Activated CD4-positive, alpha-beta T cell treated with anti-CD3 and anti-CD28 coated beads for 36 hours (primary cell): Measurements from ENCODE around the gene ALK. TPM values are rescaled to one million over a fixed set of nuclear protein-coding genes. Genes with fewer than 3 reads are reported as not detected.

ENCODE experiments used
- ATAC-seq: fragments of 200-7000 bp; cut with Tn5 transposase; one replicate; pipeline ENCODE4 v1.10.0; 2021; ENCODE audit warnings: mild to moderate bottlenecking, moderate library complexity
- CTCF ChIA-PET: fragments of 350-600 bp; sonication (Branson Sonifier 250); formaldehyde crosslinking; loops from one replicate; lab custom pipeline; 2021; ENCODE audit warnings: antibody characterized with exemption; lab: Charles Lee
- POLR2A ChIA-PET: fragments of 350-600 bp; sonication (Branson Sonifier 250); formaldehyde crosslinking; loops from one replicate; lab custom pipeline; 2021; ENCODE audit warnings: antibody characterized with exemption, inconsistent platforms; lab: Charles Lee
- DNase-seq: peaks from one replicate; pipeline ENCODE4 v3.0.0-alpha.2; 2020
- H3K27ac Mint-ChIP-seq: one replicate; pipeline ENCODE4 v1.8.0; 2021; ENCODE audit warnings: mixed read lengths
- H3K27me3 Mint-ChIP-seq: one replicate; pipeline ENCODE4 v1.8.0; 2021; ENCODE audit warnings: mixed read lengths
- H3K36me3 Mint-ChIP-seq: one replicate; pipeline ENCODE4 v1.8.0; 2021; ENCODE audit warnings: low read depth, mixed read lengths
- H3K4me1 Mint-ChIP-seq: one replicate; pipeline ENCODE4 v1.8.0; 2021; ENCODE audit warnings: mixed read lengths
- H3K4me3 Mint-ChIP-seq: one replicate; pipeline ENCODE4 v1.8.0; 2021; ENCODE audit warnings: mild to moderate bottlenecking, moderate library complexity, mixed read lengths
- H3K9me3 Mint-ChIP-seq: one replicate; pipeline ENCODE4 v1.8.0; 2021; ENCODE audit warnings: low read depth, mixed read lengths
- intact Hi-C, 2 experiments: fragments of 100-400 bp; cut with DNase I in 1 of 2; cut with micrococcal nuclease in 1 of 2; formaldehyde crosslinking; loops; one replicate each; pipeline versions ENCODE4 v1.14.2 to v1.15.1; 2022 to 2024; cut with DNase I, micrococcal nuclease
- total RNA-seq, 2 experiments: library from RNA; stranded (reverse); gene quantifications; one replicate each; pipeline ENCODE4 v1.2.3, GENCODE V29; 2021

Gene ALK
- total RNA-seq, 2 experiments from 2014 or later = not detected

GRCh38 chr2:29349316-29350030, 571.9 kb downstream of the ALK start:
- ChIA-PET POLR2A (no interaction called here), CTCF (interaction anchor here (0.6 to 1.6 kb wide), 2 partner anchors 11 to 337 kb away, joined by 3 read pairs; no protein-coding TSS in a partner anchor)
- H3K27ac Mint-ChIP-seq = no peak overlapping the region

GRCh38 chr2:29347774-29348461, 573.5 kb downstream of the ALK start:
- no peaks in the 10 kb centered on the region for H3K4me1 Mint-ChIP-seq
- intact Hi-C loops = no loop called here
- CTCF ChIA-PET = interaction anchor here (1.2 to 1.6 kb wide), 3 partner anchors 13 to 39 kb away, joined by 3 to 4 read pairs (median 3); no protein-coding TSS in a partner anchor

More at GRCh38 chr2:29349316-29350030, 571.9 kb downstream of the ALK start:
- no peaks in the 10 kb centered on the region for H3K36me3 Mint-ChIP-seq
- H3K9me3 Mint-ChIP-seq = no peaks in the 10 kb centered on the region
- H3K4me3 Mint-ChIP-seq = no peak overlapping the region
- DNase-seq = no peak
- intact Hi-C loops = no loop called here
- H3K4me1 Mint-ChIP-seq = no peaks in the 10 kb centered on the region
- H3K27me3 Mint-ChIP-seq = peaks cover 7% of the 10 kb centered on the region
- no peak for ATAC-seq

GRCh38 chr2:29345236-29345635, 576.1 kb downstream of the ALK start:
- CTCF ChIA-PET = no interaction called here
- H3K4me3 Mint-ChIP-seq = no peak overlapping the region
- H3K27me3 Mint-ChIP-seq = peaks cover 7% of the 10 kb centered on the region
- H3K36me3 Mint-ChIP-seq = no peaks in the 10 kb centered on the region
- POLR2A ChIA-PET = no interaction called here
- H3K9me3 Mint-ChIP-seq = no peaks in the 10 kb centered on the region
- H3K4me1 Mint-ChIP-seq = no peaks in the 10 kb centered on the region
- intact Hi-C loops = no loop called here
- no peak overlapping the region for H3K27ac Mint-ChIP-seq
- no peak for ATAC-seq
- no peak for DNase-seq

More at GRCh38 chr2:29347774-29348461, 573.5 kb downstream of the ALK start:
- POLR2A ChIA-PET = no interaction called here
- ATAC-seq (no peak), DNase-seq (no peak)
- Mint-ChIP-seq H3K27me3 (peaks cover 7% of the 10 kb centered on the region), H3K36me3 (no peaks in the 10 kb centered on the region), H3K4me3 (no peak overlapping the region), H3K9me3 (no peaks in the 10 kb centered on the region), H3K27ac (no peak overlapping the region)

- POLR2A ChIA-PET = interaction anchor here (0.6 kb wide), 1 partner anchor 739 kb away, joined by 3 read pairs; no protein-coding TSS in a partner anchor
- Mint-ChIP-seq H3K4me3 (no peak overlapping the region), H3K36me3 (no peaks in the 10 kb centered on the region), H3K27ac (no peak overlapping the region), H3K9me3 (no peaks in the 10 kb centered on the region), H3K27me3 (peaks cover 12% of the 10 kb centered on the region), H3K4me1 (no peaks in the 10 kb centered on the region)
- intact Hi-C loops = no loop called here
- ATAC-seq = no peak
- CTCF ChIA-PET = interaction anchor here (1.0 kb wide), 1 partner anchor 35 kb away, joined by 3 read pairs; no protein-coding TSS in a partner anchor
- DNase-seq = no peak
These were observed 577.6 kb downstream of the ALK start for GRCh38 chr2:29343830-29344229.

GRCh38 chr2:29336341-29337241, 584.8 kb downstream of the ALK start:
- POLR2A ChIA-PET = no interaction called here

GRCh38 chr2:29335396-29335795, 586.0 kb downstream of the ALK start:
- Mint-ChIP-seq H3K4me1 (no peaks in the 10 kb centered on the region), H3K27ac (no peak overlapping the region), H3K27me3 (peaks cover 8% of the 10 kb centered on the region), H3K36me3 (no peaks in the 10 kb centered on the region), H3K4me3 (no peak overlapping the region), H3K9me3 (no peaks in the 10 kb centered on the region)
- ChIA-PET CTCF (interaction anchor here (0.6 kb wide), 1 partner anchor 260 kb away, joined by 4 read pairs; no protein-coding TSS in a partner anchor), POLR2A (no interaction called here)
- intact Hi-C loops = no loop called here
- no peak for DNase-seq
- ATAC-seq = no peak

More at GRCh38 chr2:29336341-29337241, 584.8 kb downstream of the ALK start:
- intact Hi-C loops = no loop called here
- Mint-ChIP-seq H3K9me3 (no peaks in the 10 kb centered on the region), H3K36me3 (no peaks in the 10 kb centered on the region), H3K4me1 (no peaks in the 10 kb centered on the region), H3K4me3 (no peak overlapping the region), H3K27ac (no peak overlapping the region), H3K27me3 (peaks cover 8% of the 10 kb centered on the region)
- no peak for DNase-seq
- ATAC-seq = no peak
- CTCF ChIA-PET = interaction anchor here (0.6 kb wide), 1 partner anchor 261 kb away, joined by 4 read pairs; no protein-coding TSS in a partner anchor

- Mint-ChIP-seq H3K4me3 (no peak overlapping the region), H3K36me3 (no peaks in the 10 kb centered on the region), H3K4me1 (no peaks in the 10 kb centered on the region), H3K27me3 (peaks cover 8% of the 10 kb centered on the region), H3K9me3 (no peaks in the 10 kb centered on the region), H3K27ac (no peak overlapping the region)
- ATAC-seq (no peak), DNase-seq (no peak)
- ChIA-PET POLR2A (no interaction called here), CTCF (no interaction called here)
- intact Hi-C loops = no loop called here
These were observed 586.7 kb downstream of the ALK start for GRCh38 chr2:29334706-29335105.

GRCh38 chr2:29332540-29332939, 588.8 kb downstream of the ALK start:
- Mint-ChIP-seq H3K36me3 (no peaks in the 10 kb centered on the region), H3K9me3 (no peaks in the 10 kb centered on the region), H3K27ac (no peak overlapping the region), H3K4me3 (no peak overlapping the region), H3K4me1 (no peaks in the 10 kb centered on the region), H3K27me3 (peaks cover 4% of the 10 kb centered on the region)
- ATAC-seq (no peak), DNase-seq (no peak)
- intact Hi-C loops = no loop called here
- POLR2A ChIA-PET = no interaction called here
- CTCF ChIA-PET = interaction anchor here (0.6 kb wide), 1 partner anchor 1805 kb away, joined by 3 read pairs; no protein-coding TSS in a partner anchor

GRCh38 chr2:29329899-29330298, 591.5 kb downstream of the ALK start:
- DNase-seq (no peak), ATAC-seq (no peak)
- H3K4me3 Mint-ChIP-seq = no peak overlapping the region
- H3K4me1 Mint-ChIP-seq = no peaks in the 10 kb centered on the region
- H3K27ac Mint-ChIP-seq = no peak overlapping the region
- peaks cover 4% of the 10 kb centered on the region for H3K27me3 Mint-ChIP-seq
- H3K36me3 Mint-ChIP-seq = no peaks in the 10 kb centered on the region
- H3K9me3 Mint-ChIP-seq = no peaks in the 10 kb centered on the region
- intact Hi-C loops = no loop called here
- CTCF ChIA-PET = interaction anchor here (0.9 kb wide), 1 partner anchor 8 kb away, joined by 3 read pairs; no protein-coding TSS in a partner anchor
- POLR2A ChIA-PET = no interaction called here

GRCh38 chr2:29326926-29327325, 594.5 kb downstream of the ALK start:
- intact Hi-C loops = no loop called here
- Mint-ChIP-seq H3K36me3 (no peaks in the 10 kb centered on the region), H3K27ac (no peak overlapping the region), H3K4me1 (peaks cover 4% of the 10 kb centered on the region), H3K27me3 (peaks cover 4% of the 10 kb centered on the region), H3K9me3 (no peaks in the 10 kb centered on the region), H3K4me3 (no peak overlapping the region)
- no peak for DNase-seq
- ChIA-PET CTCF (no interaction called here), POLR2A (no interaction called here)
- no peak for ATAC-seq

GRCh38 chr2:29325544-29325943, 595.8 kb downstream of the ALK start:
- DNase-seq = no peak
- ATAC-seq = no peak
- Mint-ChIP-seq H3K27me3 (peaks cover 9% of the 10 kb centered on the region), H3K9me3 (no peaks in the 10 kb centered on the region), H3K36me3 (no peaks in the 10 kb centered on the region), H3K4me3 (no peak overlapping the region), H3K27ac (no peak overlapping the region), H3K4me1 (peaks cover 6% of the 10 kb centered on the region)
- intact Hi-C loops = no loop called here
- ChIA-PET POLR2A (no interaction called here), CTCF (interaction anchor here (0.6 to 1.8 kb wide), 2 partner anchors 16 to 1335 kb away, joined by 3 to 8 read pairs; no protein-coding TSS in a partner anchor)
